CD14-positive monocyte (primary cell): ENCODE measurements around the gene KIAA0232. TPM values are rescaled to one million over a fixed set of nuclear protein-coding genes. Genes with fewer than 3 reads are reported as not detected.
"Not testable (repeated sequence)": the region's sequence is repeated elsewhere in the genome, so short reads cannot be mapped to it uniquely, and the experiment has no call there.

Source experiments
- DNase-seq, 3 donors: peaks; one replicate each; pipeline ENCODE4 v3.0.0-alpha.2; 2011 to 2022
- H2AFZ ChIP-seq: 2 replicates; pipeline ENCODE4 v1.6.0; 2012; ENCODE audit warnings: mild to moderate bottlenecking, low read depth, low read length, inconsistent platforms; ENCODE audit not compliant: insufficient read depth, poor library complexity, severe bottlenecking
- H3K27ac ChIP-seq, 2 donors: 1 replicate in 1 of 2; 2 replicates in 1 of 2; pipeline ENCODE4 v1.5.1; 2012 to 2013; ENCODE audit warnings: low read length in 2 of 2, control low read depth in 1 of 2, inconsistent platforms in 1 of 2, low read depth in 1 of 2, mild to moderate bottlenecking in 1 of 2
- H3K27me3 ChIP-seq, 2 donors: one replicate each; pipeline versions ENCODE4 v1.6.0 to v1.6.1; 2011 to 2013; ENCODE audit warnings: low read length in 2 of 2; ENCODE audit not compliant: control insufficient read depth in 2 of 2, insufficient read depth in 2 of 2
- H3K36me3 ChIP-seq, 2 donors: replicated peaks in 1 of 2; 1 replicate in 1 of 2; 2 replicates in 1 of 2; pipeline versions ENCODE4 v1.5.1 to v1.6.1; 2012 to 2013; ENCODE audit warnings: low read length in 2 of 2, control low read depth in 1 of 2, inconsistent platforms in 1 of 2, mild to moderate bottlenecking in 1 of 2; ENCODE audit not compliant: insufficient read depth in 2 of 2, control insufficient read depth in 1 of 2
- H3K4me1 ChIP-seq, 2 donors: 1 replicate in 1 of 2; 2 replicates in 1 of 2; pipeline versions ENCODE4 v1.5.1 to v1.6.1; 2012 to 2013; ENCODE audit warnings: low read length in 2 of 2, control low read depth in 1 of 2, inconsistent platforms in 1 of 2, mild to moderate bottlenecking in 1 of 2, moderate library complexity in 1 of 2; ENCODE audit not compliant: insufficient read depth in 2 of 2, control insufficient read depth in 1 of 2
- H3K4me2 ChIP-seq: replicated peaks from 2 replicates; pipeline ENCODE3; 2012; ENCODE audit warnings: low read length, moderate library complexity, mild to moderate bottlenecking; ENCODE audit not compliant: poor library complexity, severe bottlenecking; ENCODE audit errors: extremely low read depth
- H3K4me3 ChIP-seq, 3 experiments: fragments of 200-600 bp in 1 of 3; sonication (generic) in 1 of 3; replicated peaks in 1 of 3; 1 replicate in 2 of 3; 2 replicates in 1 of 3; pipeline ENCODE4 v1.5.1; 2011 to 2013; ENCODE audit warnings: low read length in 3 of 3, mild to moderate bottlenecking in 3 of 3, control low read depth in 2 of 3, low read depth in 2 of 3, inconsistent platforms in 1 of 3, moderate library complexity in 1 of 3
- H3K79me2 ChIP-seq: 2 replicates; pipeline ENCODE4 v1.6.0; 2012; ENCODE audit warnings: mild to moderate bottlenecking, control low read depth, inconsistent platforms, low read length, moderate library complexity; ENCODE audit not compliant: insufficient read depth
- H3K9ac ChIP-seq: 2 replicates; pipeline ENCODE4 v1.6.0; 2017; ENCODE audit warnings: low read length, mild to moderate bottlenecking; ENCODE audit not compliant: insufficient read depth, poor library complexity, severe bottlenecking
- H3K9me3 ChIP-seq, 2 donors: replicated peaks in 1 of 2; 1 replicate in 1 of 2; 2 replicates in 1 of 2; pipeline versions ENCODE4 v1.5.1 to v1.6.1; 2012 to 2013; ENCODE audit warnings: low read length in 2 of 2, control low read depth in 1 of 2; ENCODE audit not compliant: control insufficient read depth in 1 of 2, insufficient read depth in 1 of 2
- H4K20me1 ChIP-seq: 2 replicates; pipeline ENCODE4 v1.6.0; 2012; ENCODE audit warnings: mild to moderate bottlenecking, low read length, control low read depth, moderate library complexity; ENCODE audit not compliant: insufficient read depth
- H3K27ac Mint-ChIP-seq, 7 donors: one replicate each; pipeline ENCODE4 v1.8.0; 2020; ENCODE audit warnings: mild to moderate bottlenecking in 7 of 7, mixed read lengths in 7 of 7, moderate library complexity in 6 of 7, inconsistent platforms in 2 of 7
- H3K27me3 Mint-ChIP-seq, 3 donors: one replicate each; pipeline ENCODE4 v1.8.0; 2021 to 2022; ENCODE audit warnings: low read depth in 3 of 3, mild to moderate bottlenecking in 3 of 3, mixed read lengths in 3 of 3, moderate library complexity in 3 of 3, inconsistent platforms in 1 of 3
- H3K36me3 Mint-ChIP-seq, 2 donors: one replicate each; pipeline ENCODE4 v1.8.0; 2020; ENCODE audit warnings: mixed read lengths in 2 of 2, inconsistent platforms in 1 of 2, mild to moderate bottlenecking in 1 of 2
- H3K4me1 Mint-ChIP-seq: one replicate; pipeline ENCODE4 v1.8.0; 2020; ENCODE audit warnings: mild to moderate bottlenecking, mixed read lengths
- H3K4me3 Mint-ChIP-seq, 2 donors: one replicate each; pipeline ENCODE4 v1.8.0; 2020; ENCODE audit warnings: mild to moderate bottlenecking in 2 of 2, mixed read lengths in 2 of 2, moderate library complexity in 1 of 2
- H3K9me3 Mint-ChIP-seq, 7 donors: one replicate each; pipeline ENCODE4 v1.8.0; 2020 to 2022; ENCODE audit warnings: mixed read lengths in 7 of 7, mild to moderate bottlenecking in 6 of 7, moderate library complexity in 6 of 7, inconsistent platforms in 2 of 7
- CTCF ChIP-seq: fragments of 200-600 bp; IDR thresholded peaks from one replicate; pipeline ENCODE4 v1.8.0; 2022; ENCODE audit warnings: antibody characterized with exemption, mild to moderate bottlenecking
- whole genome bisulfite sequencing: methylation state at CpG from one replicate; pipeline ENCODE4 v1.1.5; 2013; ENCODE audit warnings: missing lambda C conversion rate; ENCODE audit not compliant: insufficient coverage; 5-methylcytosine and 5-hydroxymethylcytosine counted together
- intact Hi-C, 2 donors: fragments of 100-400 bp; cut with micrococcal nuclease; formaldehyde crosslinking; loops; one replicate each; pipeline versions ENCODE4 v1.15.0 to v1.15.1; 2023
- polyA plus RNA-seq, 3 donors: library from polyadenylated mRNA; depleted of rRNA in 1 of 3; unstranded in 2 of 3; stranded (reverse) in 1 of 3; fragments of 300-500 nt in 2 of 3; fragments of >200 nt in 1 of 3; fragmentation: Illumina TruSeq in 2 of 3; gene quantifications; 1 replicate in 2 of 3; 2 replicates in 1 of 3; pipeline ENCODE4 v1.2.3, GENCODE V29; 2012 to 2021

The KIAA0232 gene
- polyA plus RNA-seq, 3 donors, result 12.3 to 27.3 (median 20.6) TPM

GRCh38 chr4:6788123-6788522 is 5.6 kb downstream of the KIAA0232 start:
- Histone ChIP-seq H4K20me1 (peaks cover 96% of the 10 kb centered on the region), H3K79me2 (peaks cover 98% of the 10 kb centered on the region), H3K4me2 (peak overlapping the region; percentile 3), H3K9me3 (no peaks in the 10 kb centered on the region), H2AFZ (no peak overlapping the region), H3K27me3 (no peaks in the 10 kb centered on the region), H3K4me3 (no peak overlapping the region), H3K27ac (peak overlapping the region; percentile 40 to 60), H3K36me3 (peaks cover 4 to 29% of the 10 kb centered on the region in 2 donors), H3K9ac (no peak overlapping the region), H3K4me1 (peaks cover 19 to 30% of the 10 kb centered on the region in 2 donors)
- peaks cover 0 to 2% (median 0%) of the 10 kb centered on the region in 3 donors for H3K27me3 Mint-ChIP-seq
- peaks cover 0 to 3% (median 0%) of the 10 kb centered on the region in 7 donors for H3K9me3 Mint-ChIP-seq
- peak in 2 of 3 donors; percentile 21 to 34 for DNase-seq
- peak overlapping the region; percentile 16 to 86 (median 76) for H3K27ac Mint-ChIP-seq
- no peak overlapping the region for H3K4me3 Mint-ChIP-seq
- peaks cover 44% of the 10 kb centered on the region for H3K4me1 Mint-ChIP-seq
- H3K36me3 Mint-ChIP-seq, result peaks cover 33 to 58% of the 10 kb centered on the region in 2 donors
- intact Hi-C loops, result loop anchor here in 1 of 2 donors (10.0 kb wide), 1 partner anchor 277 kb away; the partner anchor contains the start of gene GRPEL1
- no peak for TF ChIP-seq CTCF
- WGBS, result 64% methylated on average over 5 of the region's 7 CpGs

- Histone ChIP-seq H4K20me1 (peaks cover 100% of the 10 kb centered on the region), H3K4me1 (peaks cover 10 to 13% of the 10 kb centered on the region in 2 donors), H3K36me3 (peaks cover 4 to 43% of the 10 kb centered on the region in 2 donors), H3K79me2 (peaks cover 100% of the 10 kb centered on the region)
- not testable (repeated sequence) for H3K9me3 ChIP-seq, H3K4me3 Mint-ChIP-seq, DNase-seq, H3K27ac ChIP-seq, H3K27me3 Mint-ChIP-seq, H3K4me2 ChIP-seq, H3K27me3 ChIP-seq, H2AFZ ChIP-seq, H3K4me3 ChIP-seq, H3K9ac ChIP-seq, H3K9me3 Mint-ChIP-seq
- no CpG with 5 or more reads among the region's 4 CpGs for WGBS
- intact Hi-C loops, result loop anchor here in 1 of 2 donors (5.0 kb wide), 1 partner anchor 76 kb away; no protein-coding TSS in a partner anchor
- Mint-ChIP-seq H3K36me3 (peaks cover 36 to 62% of the 10 kb centered on the region in 2 donors), H3K4me1 (peaks cover 43% of the 10 kb centered on the region), H3K27ac (peak overlapping the region in 1 of 7 donors; percentile 68)
These were observed 8.7 kb downstream of the KIAA0232 start for GRCh38 chr4:6791245-6791644.

GRCh38 chr4:6791796-6792195 is 9.3 kb downstream of the KIAA0232 start:
- not testable (repeated sequence) for H3K4me3 ChIP-seq, H2AFZ ChIP-seq, H3K4me2 ChIP-seq, H3K9me3 ChIP-seq, H3K4me3 Mint-ChIP-seq, H3K27me3 ChIP-seq, H3K27me3 Mint-ChIP-seq, DNase-seq, H3K9me3 Mint-ChIP-seq, H3K9ac ChIP-seq, H3K27ac ChIP-seq
- Mint-ChIP-seq H3K36me3 (peaks cover 37 to 60% of the 10 kb centered on the region in 2 donors), H3K4me1 (peaks cover 48% of the 10 kb centered on the region), H3K27ac (peak overlapping the region in 4 of 7 donors; percentile 1 to 68 (median 39))
- Histone ChIP-seq H3K36me3 (peaks cover 8 to 43% of the 10 kb centered on the region in 2 donors), H3K79me2 (peaks cover 100% of the 10 kb centered on the region), H4K20me1 (peaks cover 100% of the 10 kb centered on the region), H3K4me1 (peaks cover 10 to 13% of the 10 kb centered on the region in 2 donors)
- intact Hi-C loops, result loop anchor here in 1 of 2 donors (5.0 kb wide), 1 partner anchor 76 kb away; no protein-coding TSS in a partner anchor
- no CpG with 5 or more reads among the region's 3 CpGs for WGBS
